H1 (cell line): ENCODE data around the gene RAB3IL1. TPM values are rescaled to one million over a fixed set of nuclear protein-coding genes. Genes with fewer than 3 reads are reported as not detected.

Experiments used
- CHD2 ChIP-seq: IDR thresholded peaks from 2 replicates; pipeline ENCODE4 v1.6.1; 2012; ENCODE audit warnings: low read length, improper control_type of control experiment
- MAX ChIP-seq: IDR thresholded peaks from 2 replicates; pipeline ENCODE4 v1.6.1; 2012; ENCODE audit warnings: inconsistent platforms
- TAF7 ChIP-seq: optimal IDR thresholded peaks from 2 replicates; pipeline ENCODE3; 2011; ENCODE audit warnings: low read depth, mild to moderate bottlenecking, inconsistent platforms, low read length, moderate library complexity, borderline replicate concordance
- polyA plus RNA-seq, 7 experiments: library from polyadenylated mRNA; depleted of rRNA in 3 of 7; stranded (reverse) in 5 of 7; unstranded in 2 of 7; fragments of >200 nt in 5 of 7; fragments of 200-250 nt in 2 of 7; gene quantifications; 1 replicate in 5 of 7; 2 replicates in 1 of 7; 4 replicates in 1 of 7; pipeline versions ENCODE4 v1.2.1 to v1.2.3, GENCODE V29; 2011 to 2013; ENCODE audit warnings: missing spikeins in 2 of 7, mixed read lengths in 2 of 7
- total RNA-seq: library from RNA; stranded (reverse); fragmentation: NEBNext Ultra II Directional; extraction: Animal tissue kit (Norgen Biotek cat#: 25700); gene quantifications from 2 replicates; pipeline ENCODE4 v1.2.1, GENCODE V29; 2021

Gene RAB3IL1
- total and polyA plus RNA-seq, 2 of the 8 experiments (the other 6 are each of a cell fraction or from before 2014, with no cell fraction given): 6.8 to 7.9 TPM

- TF ChIP-seq MAX: no peak
- TF ChIP-seq TAF7: no peak
- TF ChIP-seq CHD2: no peak
These were observed 10.1 kb downstream of the RAB3IL1 start (continued) for GRCh38 chr11:61907282-61907681.
